HUDEP-2 (cell line): ENCODE measurements around the gene MTX3.

Source experiments
- DNase-seq, 76 experiments: peaks; one replicate each; lab custom pipeline; 2025; ENCODE audit not compliant: unreplicated experiment in 76 of 76; lab: John Stamatoyannopoulos, UW

MTX3 gene

GRCh38 chr5:79984363-79984762 is 6.7 kb downstream of the MTX3 start:
- DNase-seq, result no peak

GRCh38 chr5:79983618-79984017 is 7.4 kb downstream of the MTX3 start:
- no peak for DNase-seq

GRCh38 chr5:79982136-79982535 is 8.9 kb downstream of the MTX3 start:
- no peak for DNase-seq

- DNase-seq, result no peak
Measured at GRCh38 chr5:79976759-79977515, 14.1 kb downstream of the MTX3 start.

GRCh38 chr5:79975422-79975821 is 15.6 kb downstream of the MTX3 start:
- DNase-seq, result no peak

- no peak for DNase-seq
Measured at GRCh38 chr5:79974886-79975285, 16.2 kb downstream of the MTX3 start.

- no peak for DNase-seq
Measured at GRCh38 chr5:79973996-79974395, 17.1 kb downstream of the MTX3 start.

GRCh38 chr5:79973511-79973910 is 17.6 kb downstream of the MTX3 start:
- peak in 1 of 76 experiments; percentile 0 for DNase-seq

- no peak for DNase-seq
Measured at GRCh38 chr5:79971156-79971555, 19.9 kb downstream of the MTX3 start.

GRCh38 chr5:79966448-79966847 is 24.6 kb downstream of the MTX3 start:
- no peak for DNase-seq

GRCh38 chr5:79964136-79964535 is 26.9 kb downstream of the MTX3 start:
- no peak for DNase-seq

- DNase-seq, result no peak
Measured at GRCh38 chr5:79963261-79964061, 27.6 kb downstream of the MTX3 start.

- no peak for DNase-seq
Measured at GRCh38 chr5:79962575-79963222, 28.4 kb downstream of the MTX3 start.

- DNase-seq, result no peak
Measured at GRCh38 chr5:79961716-79962574, 29.1 kb downstream of the MTX3 start.

- DNase-seq, result no peak
Measured at GRCh38 chr5:79959407-79959806, 31.7 kb downstream of the MTX3 start.

GRCh38 chr5:79955941-79956670 is 35.0 kb downstream of the MTX3 start:
- DNase-seq, result no peak

- DNase-seq, result no peak
Measured at GRCh38 chr5:79955356-79955895, 35.6 kb downstream of the MTX3 start.

GRCh38 chr5:79954620-79955019 is 36.4 kb downstream of the MTX3 start:
- DNase-seq, result no peak

- no peak for DNase-seq
Measured at GRCh38 chr5:79947567-79947966, 43.5 kb downstream of the MTX3 start.

GRCh38 chr5:79938468-79938867 is 52.6 kb downstream of the MTX3 start:
- no peak for DNase-seq
